Activated CD8-positive, alpha-beta T cell treated with anti-CD3 and anti-CD28 coated beads, Interleukin-2, amount 10 ng/mL, durations not matched to agents 7 days and 5 days (primary cell): ENCODE measurements around the gene CTNNA2. TPM values are rescaled to one million over a fixed set of nuclear protein-coding genes. Genes with fewer than 3 reads are reported as not detected.

Experiments used
- ATAC-seq: fragments of 150-1000 bp; cut with Tn5 transposase; one replicate; pipeline ENCODE4 v1.10.0; 2021; ENCODE audit warnings: moderate library complexity
- CTCF ChIA-PET: fragments of 350-600 bp; sonication (Branson Sonifier 250); formaldehyde crosslinking; loops from one replicate; lab custom pipeline; 2021; ENCODE audit warnings: antibody characterized with exemption; lab: Charles Lee
- POLR2A ChIA-PET: fragments of 350-600 bp; sonication (Branson Sonifier 250); formaldehyde crosslinking; loops from one replicate; lab custom pipeline; 2021; ENCODE audit warnings: antibody characterized with exemption; lab: Charles Lee
- DNase-seq: peaks from one replicate; pipeline ENCODE4 v3.0.0-alpha.2; 2020
- H3K27ac Mint-ChIP-seq: one replicate; pipeline ENCODE4 v1.8.0; 2021; ENCODE audit warnings: mild to moderate bottlenecking, mixed read lengths
- H3K27me3 Mint-ChIP-seq: one replicate; pipeline ENCODE4 v1.8.0; 2021; ENCODE audit warnings: low read depth, mixed read lengths
- H3K36me3 Mint-ChIP-seq: one replicate; pipeline ENCODE4 v1.8.0; 2021; ENCODE audit warnings: low read depth, mixed read lengths
- H3K4me1 Mint-ChIP-seq: one replicate; pipeline ENCODE4 v1.8.0; 2021; ENCODE audit warnings: low read depth, mixed read lengths
- H3K4me3 Mint-ChIP-seq: one replicate; pipeline ENCODE4 v1.8.0; 2021; ENCODE audit warnings: mild to moderate bottlenecking, mixed read lengths
- H3K9me3 Mint-ChIP-seq: one replicate; pipeline ENCODE4 v1.8.0; 2022; ENCODE audit warnings: mixed read lengths; ENCODE audit not compliant: insufficient read depth
- total RNA-seq, 2 experiments: library from RNA; stranded (reverse); gene quantifications; one replicate each; pipeline ENCODE4 v1.2.3, GENCODE V29; 2021

Gene CTNNA2
- total RNA-seq, 2 experiments from 2014 or later: not detected

- ATAC-seq (no peak), DNase-seq (no peak)
- Mint-ChIP-seq H3K9me3 (no peaks in the 10 kb centered on the region), H3K4me3 (no peak overlapping the region), H3K27me3 (no peaks in the 10 kb centered on the region), H3K27ac (no peak overlapping the region), H3K36me3 (no peaks in the 10 kb centered on the region), H3K4me1 (no peaks in the 10 kb centered on the region)
- CTCF ChIA-PET: no interaction called here
- POLR2A ChIA-PET: no interaction called here
Measured at GRCh38 chr2:80329491-80329890, 816.6 kb downstream of the CTNNA2 start.

- Mint-ChIP-seq H3K4me3 (no peak overlapping the region), H3K27ac (no peak overlapping the region), H3K27me3 (no peaks in the 10 kb centered on the region), H3K9me3 (no peaks in the 10 kb centered on the region), H3K36me3 (no peaks in the 10 kb centered on the region), H3K4me1 (no peaks in the 10 kb centered on the region)
- ChIA-PET POLR2A (no interaction called here), CTCF (no interaction called here)
- DNase-seq: no peak
- no peak for ATAC-seq
Measured at GRCh38 chr2:80330527-80331450, 817.9 kb downstream of the CTNNA2 start.

GRCh38 chr2:80333886-80334285 is 821.0 kb downstream of the CTNNA2 start:
- CTCF ChIA-PET: no interaction called here

GRCh38 chr2:80335411-80335810 is 822.6 kb downstream of the CTNNA2 start:
- Mint-ChIP-seq H3K4me1 (no peaks in the 10 kb centered on the region), H3K4me3 (no peak overlapping the region), H3K36me3 (no peaks in the 10 kb centered on the region), H3K27ac (no peak overlapping the region), H3K27me3 (no peaks in the 10 kb centered on the region), H3K9me3 (no peaks in the 10 kb centered on the region)
- ChIA-PET POLR2A (no interaction called here), CTCF (no interaction called here)
- ATAC-seq: no peak
- DNase-seq: no peak

More at GRCh38 chr2:80333886-80334285, 821.0 kb downstream of the CTNNA2 start:
- Mint-ChIP-seq H3K4me3 (no peak overlapping the region), H3K4me1 (no peaks in the 10 kb centered on the region), H3K27me3 (no peaks in the 10 kb centered on the region), H3K27ac (no peak overlapping the region), H3K36me3 (no peaks in the 10 kb centered on the region), H3K9me3 (no peaks in the 10 kb centered on the region)
- ATAC-seq (no peak), DNase-seq (no peak)
- POLR2A ChIA-PET: no interaction called here

GRCh38 chr2:80338794-80339193 is 825.9 kb downstream of the CTNNA2 start:
- ChIA-PET CTCF (no interaction called here), POLR2A (no interaction called here)
- no peak overlapping the region for H3K4me3 Mint-ChIP-seq
- DNase-seq: no peak
- no peaks in the 10 kb centered on the region for H3K9me3 Mint-ChIP-seq
- H3K27ac Mint-ChIP-seq: no peak overlapping the region
- ATAC-seq: no peak
- H3K27me3 Mint-ChIP-seq: no peaks in the 10 kb centered on the region
- H3K36me3 Mint-ChIP-seq: no peaks in the 10 kb centered on the region
- no peaks in the 10 kb centered on the region for H3K4me1 Mint-ChIP-seq

GRCh38 chr2:80340022-80340421 is 827.2 kb downstream of the CTNNA2 start:
- H3K27ac Mint-ChIP-seq: no peak overlapping the region
- CTCF ChIA-PET: no interaction called here
- H3K4me1 Mint-ChIP-seq: no peaks in the 10 kb centered on the region
- ATAC-seq (no peak), DNase-seq (no peak)
- no peaks in the 10 kb centered on the region for H3K9me3 Mint-ChIP-seq
- no peak overlapping the region for H3K4me3 Mint-ChIP-seq
- POLR2A ChIA-PET: no interaction called here
- no peaks in the 10 kb centered on the region for H3K36me3 Mint-ChIP-seq
- H3K27me3 Mint-ChIP-seq: no peaks in the 10 kb centered on the region

GRCh38 chr2:80348078-80348477 is 835.2 kb downstream of the CTNNA2 start:
- H3K36me3 Mint-ChIP-seq: no peaks in the 10 kb centered on the region
- peaks cover 4% of the 10 kb centered on the region for H3K9me3 Mint-ChIP-seq
- no peak for DNase-seq
- no peak for ATAC-seq
- no peaks in the 10 kb centered on the region for H3K4me1 Mint-ChIP-seq
- H3K27ac Mint-ChIP-seq: no peak overlapping the region
- H3K27me3 Mint-ChIP-seq: no peaks in the 10 kb centered on the region
- H3K4me3 Mint-ChIP-seq: no peak overlapping the region
- ChIA-PET CTCF (no interaction called here), POLR2A (no interaction called here)

- ATAC-seq: no peak
- Mint-ChIP-seq H3K36me3 (no peaks in the 10 kb centered on the region), H3K4me3 (no peak overlapping the region), H3K4me1 (no peaks in the 10 kb centered on the region), H3K27ac (no peak overlapping the region), H3K27me3 (no peaks in the 10 kb centered on the region), H3K9me3 (peaks cover 4% of the 10 kb centered on the region)
- DNase-seq: no peak
- POLR2A ChIA-PET: no interaction called here
- CTCF ChIA-PET: no interaction called here
Measured at GRCh38 chr2:80348953-80349352, 836.1 kb downstream of the CTNNA2 start.

- H3K4me1 Mint-ChIP-seq: no peaks in the 10 kb centered on the region
- no peak overlapping the region for H3K4me3 Mint-ChIP-seq
- peaks cover 4% of the 10 kb centered on the region for H3K9me3 Mint-ChIP-seq
- no peaks in the 10 kb centered on the region for H3K27me3 Mint-ChIP-seq
- ChIA-PET CTCF (no interaction called here), POLR2A (no interaction called here)
- no peak overlapping the region for H3K27ac Mint-ChIP-seq
- no peak for DNase-seq
- ATAC-seq: no peak
- no peaks in the 10 kb centered on the region for H3K36me3 Mint-ChIP-seq
Measured at GRCh38 chr2:80351231-80351630, 838.4 kb downstream of the CTNNA2 start.

GRCh38 chr2:80354858-80355257 is 842.0 kb downstream of the CTNNA2 start:
- ChIA-PET POLR2A (no interaction called here), CTCF (no interaction called here)
- no peak overlapping the region for H3K27ac Mint-ChIP-seq
- H3K4me3 Mint-ChIP-seq: no peak overlapping the region
- H3K4me1 Mint-ChIP-seq: no peaks in the 10 kb centered on the region
- DNase-seq (no peak), ATAC-seq (no peak)
- H3K27me3 Mint-ChIP-seq: no peaks in the 10 kb centered on the region
- no peaks in the 10 kb centered on the region for H3K36me3 Mint-ChIP-seq
- H3K9me3 Mint-ChIP-seq: peaks cover 4% of the 10 kb centered on the region

GRCh38 chr2:80361904-80362303 is 849.1 kb downstream of the CTNNA2 start:
- Mint-ChIP-seq H3K27ac (no peak overlapping the region), H3K27me3 (no peaks in the 10 kb centered on the region), H3K36me3 (no peaks in the 10 kb centered on the region), H3K4me3 (no peak overlapping the region), H3K4me1 (no peaks in the 10 kb centered on the region), H3K9me3 (no peaks in the 10 kb centered on the region)
- POLR2A ChIA-PET: no interaction called here
- CTCF ChIA-PET: no interaction called here
- DNase-seq (no peak), ATAC-seq (no peak)

- ChIA-PET CTCF (no interaction called here), POLR2A (no interaction called here)
- Mint-ChIP-seq H3K9me3 (no peaks in the 10 kb centered on the region), H3K27me3 (no peaks in the 10 kb centered on the region), H3K36me3 (no peaks in the 10 kb centered on the region), H3K4me1 (no peaks in the 10 kb centered on the region), H3K27ac (no peak overlapping the region), H3K4me3 (no peak overlapping the region)
- ATAC-seq: no peak
- DNase-seq: no peak
Measured at GRCh38 chr2:80363330-80363729, 850.5 kb downstream of the CTNNA2 start.
